Fibroblast of skin of back (primary cell): ENCODE data around the gene ALPI.

Experiments used
- DNase-seq: peaks from one replicate; pipeline ENCODE4 v3.0.0-alpha.2; 2013

The ALPI gene

DNA sequence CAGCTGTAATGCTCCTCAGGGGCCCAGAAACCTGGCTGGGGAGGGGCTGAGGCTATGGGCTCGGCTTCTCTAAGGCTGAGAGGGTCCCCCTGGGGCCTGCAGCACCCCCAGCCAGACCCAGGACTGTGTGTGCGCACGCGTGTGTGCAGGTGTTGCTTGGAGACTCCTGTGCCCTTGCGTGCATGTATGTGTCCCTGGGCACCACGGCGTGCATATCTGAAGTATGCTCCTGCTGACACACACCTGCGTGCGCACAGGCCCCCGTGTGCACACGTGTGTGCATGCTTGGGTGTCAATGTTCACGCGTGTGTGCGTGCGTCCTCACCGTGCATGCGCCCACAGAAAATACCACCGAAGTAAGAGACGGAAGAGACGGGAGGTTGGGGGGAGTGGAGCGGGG, 46.6 kb downstream of the ALPI start:
- no peak for DNase-seq

DNA sequence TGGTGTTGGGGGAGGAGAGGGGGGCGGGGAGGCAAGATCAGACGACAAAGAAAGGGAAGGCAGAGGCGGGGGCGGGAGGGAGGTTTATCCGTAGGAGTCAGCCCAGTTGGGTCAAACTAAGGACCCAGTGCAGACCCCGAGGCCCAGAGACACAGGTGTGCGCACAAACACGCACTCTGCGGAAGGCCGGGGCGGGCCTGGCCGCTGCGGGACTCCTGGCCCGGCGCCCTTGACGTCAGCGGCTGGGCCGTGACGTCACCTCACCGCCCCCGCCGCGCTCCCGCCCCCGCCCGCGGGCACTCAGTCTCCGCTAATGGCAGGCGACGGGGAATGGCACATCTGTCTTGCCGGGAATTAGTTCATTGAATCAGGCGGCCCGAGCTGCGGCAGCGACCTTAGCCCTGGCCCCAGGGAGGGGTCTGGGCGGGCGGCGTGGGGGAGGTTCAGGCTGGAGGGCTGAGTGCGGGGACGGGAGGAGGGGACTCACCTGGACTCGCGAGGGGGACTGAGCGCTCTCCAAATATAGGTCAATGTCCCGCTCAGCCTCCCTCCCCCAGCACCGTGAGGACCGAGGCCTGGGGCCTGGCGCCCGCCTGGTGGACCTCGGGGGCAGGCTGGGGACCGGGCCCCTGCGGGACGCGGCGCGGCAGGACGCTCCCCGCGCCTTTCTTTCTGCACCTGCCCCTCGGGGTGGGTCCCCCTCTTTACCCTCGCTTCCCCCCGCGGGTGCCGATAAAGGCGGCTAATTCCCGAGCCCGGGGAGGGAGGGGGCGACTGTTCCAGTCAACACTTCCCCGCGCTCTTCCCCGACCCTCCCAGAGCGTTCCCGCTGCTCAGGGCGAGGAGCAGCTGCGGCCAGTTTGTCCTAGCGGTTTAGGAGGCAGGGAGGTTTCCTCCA, 47.2 kb downstream of the ALPI start:
- no peak for DNase-seq

DNA sequence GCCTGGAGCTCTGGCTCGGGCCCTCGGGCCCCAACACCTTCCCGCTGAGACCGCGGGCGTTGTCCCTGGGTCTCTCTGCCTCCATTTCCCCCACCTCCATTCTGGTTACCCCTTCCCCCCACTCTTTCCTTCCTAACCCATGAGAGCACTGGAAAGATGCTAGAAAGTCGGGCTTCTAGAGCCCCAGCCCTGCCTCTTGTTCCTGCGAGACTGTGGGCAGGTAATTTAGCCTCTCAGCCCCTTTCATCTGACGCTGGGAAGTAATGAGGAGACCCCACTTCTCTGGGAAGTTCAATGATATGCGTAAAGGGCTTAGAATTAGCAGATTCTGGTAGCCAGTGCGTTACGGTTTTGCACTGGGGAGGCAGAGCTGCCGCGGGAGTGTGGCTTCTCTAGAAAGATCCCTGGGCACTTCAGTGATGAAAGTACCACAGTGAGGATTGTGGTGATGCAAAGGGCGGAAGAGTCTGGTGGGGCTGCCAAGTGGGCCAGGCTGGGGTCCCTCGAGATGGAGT, 47.9 kb downstream of the ALPI start:
- no peak for DNase-seq

DNA sequence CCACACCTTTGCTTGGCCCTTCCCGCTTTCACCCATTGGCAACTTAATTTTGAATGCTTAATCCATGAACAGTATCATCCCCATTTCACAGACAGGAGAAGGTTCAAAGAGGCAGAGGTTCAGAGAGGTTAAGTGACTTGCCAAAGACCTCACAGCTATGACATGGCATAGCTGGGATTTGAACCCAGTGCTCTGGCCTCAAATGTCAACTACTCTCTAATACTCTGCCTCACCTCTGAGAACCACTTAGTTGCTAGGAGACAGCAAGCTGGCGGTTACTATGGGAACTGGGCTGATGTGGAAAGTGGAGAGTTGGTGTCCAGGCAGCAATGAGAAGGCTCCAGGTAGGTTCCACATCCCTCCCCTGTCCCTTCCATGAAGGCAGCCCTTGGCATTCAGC, 48.5 kb downstream of the ALPI start:
- DNase-seq, result no peak

DNA sequence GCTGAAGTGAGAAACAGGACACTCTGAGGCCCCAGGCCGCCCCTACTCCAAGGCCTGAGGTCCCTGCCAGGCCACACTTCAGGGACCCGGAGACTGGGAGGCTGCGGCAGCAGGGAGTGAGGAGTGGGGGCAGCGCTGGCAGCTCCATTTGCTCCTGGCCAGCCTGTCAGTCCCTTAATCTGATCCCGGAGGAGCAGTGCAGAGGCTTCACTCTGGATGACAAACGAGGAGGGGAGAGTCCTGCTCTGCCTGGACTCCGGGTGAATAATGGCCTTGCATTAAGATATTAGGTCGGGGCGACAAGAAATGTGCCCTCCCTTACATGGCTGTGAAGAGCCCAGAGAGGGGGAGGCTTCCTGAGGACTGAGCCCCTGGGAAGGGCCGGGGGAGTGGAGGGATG, 49.9 kb downstream of the ALPI start:
- DNase-seq, result no peak

DNA sequence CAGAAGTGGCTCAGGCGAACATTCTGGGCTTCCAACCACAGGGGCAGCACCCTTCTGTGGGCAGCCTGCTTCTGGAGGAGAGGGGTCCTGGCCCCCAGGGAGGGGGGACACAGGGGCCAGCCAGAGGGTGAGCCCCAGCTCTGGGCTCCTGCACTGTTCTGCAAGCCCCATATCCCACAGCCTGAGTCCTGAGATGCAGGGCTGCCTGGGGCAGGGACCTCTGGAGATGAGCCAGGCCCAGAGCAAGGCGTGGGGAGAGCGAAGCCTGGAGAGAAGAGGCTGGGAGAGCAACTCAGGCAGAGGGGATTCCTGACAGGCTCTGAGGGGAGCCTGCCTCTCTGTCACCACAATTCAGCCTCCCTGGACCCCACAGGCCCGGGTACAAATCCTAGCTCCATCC, 50.8 kb downstream of the ALPI start:
- no peak for DNase-seq

DNA sequence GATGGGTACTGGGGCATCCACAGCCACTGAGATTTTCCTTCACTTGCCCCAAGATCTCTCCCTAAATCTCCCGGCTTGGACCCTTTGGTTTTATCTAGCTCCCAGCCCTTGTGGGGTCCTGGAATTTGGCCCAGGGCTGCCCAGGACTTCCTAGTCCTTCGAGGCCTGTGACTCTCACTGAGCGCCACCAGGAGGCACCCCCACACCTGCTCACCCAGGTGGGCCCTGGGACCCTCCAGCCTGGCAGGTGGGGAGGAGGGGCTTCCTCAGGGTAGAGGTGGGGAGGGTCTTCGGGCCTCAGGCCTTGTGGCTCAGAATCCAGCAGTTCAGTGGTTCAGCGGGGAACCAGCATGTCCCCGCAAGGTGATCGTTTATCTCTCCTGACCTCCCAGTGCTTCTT, 52.3 kb downstream of the ALPI start:
- DNase-seq, result no peak
